HEK293 (cell line): ENCODE measurements around the gene HOXC5.

Experiments used
- BCL11A ChIP-seq: fragments of 450-650 bp; formaldehyde crosslinking; IDR thresholded peaks from 2 replicates; pipeline ENCODE4 v1.5.1; 2016; ENCODE audit warnings: low read depth, missing biosample characterization, missing genetic modification characterization
- EGR2 ChIP-seq: fragments of 450-650 bp; formaldehyde crosslinking; IDR thresholded peaks from 2 replicates; pipeline ENCODE4 v1.5.1; 2016; ENCODE audit warnings: low read depth, missing biosample characterization, missing genetic modification characterization
- HIC1 ChIP-seq: fragments of 450-650 bp; formaldehyde crosslinking; IDR thresholded peaks from 2 replicates; pipeline ENCODE4 v1.5.1; 2016; ENCODE audit warnings: missing biosample characterization, missing genetic modification characterization
- HOXC10 ChIP-seq: sonication (generic); formaldehyde crosslinking; IDR thresholded peaks from 2 replicates; pipeline ENCODE4 v1.8.1; 2023; ENCODE audit warnings: mild to moderate bottlenecking, missing genetic modification reagents
- KLF10 ChIP-seq: fragments of 450-650 bp; IDR thresholded peaks from 2 replicates; pipeline ENCODE4 v1.5.1; 2018; ENCODE audit warnings: missing biosample characterization, mild to moderate bottlenecking, missing genetic modification characterization
- KLF7 ChIP-seq: fragments of 450-650 bp; formaldehyde crosslinking; IDR thresholded peaks from 2 replicates; pipeline ENCODE4 v1.5.1; 2016; ENCODE audit warnings: missing biosample characterization, missing genetic modification characterization, borderline replicate concordance
- WT1 ChIP-seq: fragments of 450-650 bp; formaldehyde crosslinking; IDR thresholded peaks from 2 replicates; pipeline ENCODE4 v1.5.1; 2016; ENCODE audit warnings: missing biosample characterization, missing genetic modification characterization
- ZBTB26 ChIP-seq: fragments of 450-650 bp; formaldehyde crosslinking; optimal IDR thresholded peaks from 2 replicates; pipeline ENCODE3; 2016; ENCODE audit warnings: missing biosample characterization, mild to moderate bottlenecking, missing genetic modification characterization
- ZFHX2 ChIP-seq: fragments of 450-650 bp; formaldehyde crosslinking; conservative IDR thresholded peaks from 2 replicates; pipeline ENCODE4 v1.5.1; 2016; ENCODE audit warnings: missing biosample characterization, missing genetic modification characterization
- ZFP69B ChIP-seq: fragments of 450-650 bp; formaldehyde crosslinking; IDR thresholded peaks from 2 replicates; pipeline ENCODE4 v1.5.1; 2016; ENCODE audit warnings: missing biosample characterization, missing genetic modification characterization
- ZNF18 ChIP-seq: fragments of 450-650 bp; formaldehyde crosslinking; IDR thresholded peaks from 2 replicates; pipeline ENCODE4 v1.5.1; 2016; ENCODE audit warnings: missing biosample characterization, missing genetic modification characterization
- ZNF184 ChIP-seq: fragments of 450-650 bp; IDR thresholded peaks from 2 replicates; pipeline ENCODE4 v1.5.1; 2018; ENCODE audit warnings: missing biosample characterization, mild to moderate bottlenecking, missing genetic modification characterization
- ZNF2 ChIP-seq: fragments of 450-650 bp; formaldehyde crosslinking; IDR thresholded peaks from 2 replicates; pipeline ENCODE4 v1.5.1; 2016; ENCODE audit warnings: missing biosample characterization, missing genetic modification characterization
- ZNF211 ChIP-seq: fragments of 450-650 bp; formaldehyde crosslinking; IDR thresholded peaks from 2 replicates; pipeline ENCODE4 v1.5.1; 2016; ENCODE audit warnings: low read depth, missing biosample characterization, missing genetic modification characterization
- ZNF221 ChIP-seq: fragments of 450-650 bp; formaldehyde crosslinking; IDR thresholded peaks from 2 replicates; pipeline ENCODE4 v1.5.1; 2017; ENCODE audit warnings: missing biosample characterization, missing genetic modification characterization, borderline replicate concordance
- ZNF239 ChIP-seq: fragments of 450-650 bp; formaldehyde crosslinking; IDR thresholded peaks from 2 replicates; pipeline ENCODE4 v1.5.1; 2016; ENCODE audit warnings: missing biosample characterization, missing genetic modification characterization
- ZNF335 ChIP-seq: fragments of 450-650 bp; formaldehyde crosslinking; conservative IDR thresholded peaks from 2 replicates; pipeline ENCODE4 v1.5.1; 2016; ENCODE audit warnings: missing biosample characterization, missing genetic modification characterization
- ZNF350 ChIP-seq: fragments of 450-650 bp; formaldehyde crosslinking; IDR thresholded peaks from 2 replicates; pipeline ENCODE4 v1.5.0; 2017; ENCODE audit warnings: missing biosample characterization, mild to moderate bottlenecking, missing genetic modification characterization
- ZNF354C ChIP-seq: fragments of 450-650 bp; formaldehyde crosslinking; IDR thresholded peaks from 2 replicates; pipeline ENCODE4 v1.5.1; 2016; ENCODE audit warnings: missing biosample characterization, missing genetic modification characterization, low read depth, borderline replicate concordance
- ZNF398 ChIP-seq: fragments of 450-650 bp; formaldehyde crosslinking; IDR thresholded peaks from 2 replicates; pipeline ENCODE4 v1.5.1; 2017; ENCODE audit warnings: missing biosample characterization, missing genetic modification characterization
- ZNF423 ChIP-seq: fragments of 450-650 bp; formaldehyde crosslinking; IDR thresholded peaks from 2 replicates; pipeline ENCODE4 v1.5.1; 2016; ENCODE audit warnings: missing biosample characterization, missing genetic modification characterization
- ZNF549 ChIP-seq: fragments of 450-650 bp; IDR thresholded peaks from 2 replicates; pipeline ENCODE4 v1.5.1; 2018; ENCODE audit warnings: missing biosample characterization, missing genetic modification characterization, mild to moderate bottlenecking, inconsistent platforms, moderate library complexity
- ZNF600 ChIP-seq: fragments of 450-650 bp; formaldehyde crosslinking; IDR thresholded peaks from 2 replicates; pipeline ENCODE4 v1.5.1; 2016; ENCODE audit warnings: missing biosample characterization, missing genetic modification characterization
- ZNF629 ChIP-seq: fragments of 450-650 bp; formaldehyde crosslinking; IDR thresholded peaks from 2 replicates; pipeline ENCODE4 v1.5.1; 2017; ENCODE audit warnings: missing biosample characterization, missing genetic modification characterization
- ZNF660 ChIP-seq: fragments of 450-650 bp; IDR thresholded peaks from 2 replicates; pipeline ENCODE4 v1.5.1; 2018; ENCODE audit warnings: missing biosample characterization, mild to moderate bottlenecking, missing genetic modification characterization
- ZNF664 ChIP-seq: fragments of 450-650 bp; formaldehyde crosslinking; IDR thresholded peaks from 2 replicates; pipeline ENCODE4 v1.5.1; 2016; ENCODE audit warnings: missing biosample characterization, missing genetic modification characterization
- ZNF677 ChIP-seq: fragments of 450-650 bp; IDR thresholded peaks from 2 replicates; pipeline ENCODE4 v1.5.0; 2018; ENCODE audit warnings: missing biosample characterization, mild to moderate bottlenecking, missing genetic modification characterization, moderate library complexity
- ZNF776 ChIP-seq: fragments of 450-650 bp; formaldehyde crosslinking; IDR thresholded peaks from 2 replicates; pipeline ENCODE4 v1.5.0; 2017; ENCODE audit warnings: missing biosample characterization, missing genetic modification characterization, borderline replicate concordance
- ZNF777 ChIP-seq: fragments of 450-650 bp; formaldehyde crosslinking; IDR thresholded peaks from 2 replicates; pipeline ENCODE4 v1.5.1; 2017; ENCODE audit warnings: missing biosample characterization, missing genetic modification characterization, borderline replicate concordance
- ZSCAN4 ChIP-seq: fragments of 450-650 bp; formaldehyde crosslinking; IDR thresholded peaks from 2 replicates; pipeline ENCODE4 v1.5.1; 2017; ENCODE audit warnings: missing biosample characterization, missing genetic modification characterization

Gene HOXC5

GRCh38 chr12:53985994-53986685 is 46.7 kb upstream of the HOXC5 start (continued):
- TF ChIP-seq ZSCAN4 (tag by site-specific recombination) (no peak), ZNF664 (tag by site-specific recombination) (no peak), ZNF350 (tag by site-specific recombination) (no peak), ZBTB26 (tag by site-specific recombination) (peak; percentile 56), ZFP69B (tag by site-specific recombination) (0 out of 2 replicates have a peak, but pooled peaks have one; percentile 14), HIC1 (tag by site-specific recombination) (no peak), ZNF423 (tag by site-specific recombination) (peak; percentile 43; the same call in 1 of the 2 replicates), ZNF18 (no peak), ZNF776 (tag by site-specific recombination) (no peak), ZNF239 (tag by site-specific recombination) (no peak), ZNF777 (tag by site-specific recombination) (no peak), ZNF660 (tag by site-specific recombination) (no peak), ZNF629 (no peak), EGR2 (tag by site-specific recombination) (0 out of 2 replicates have a peak, but pooled peaks have one; percentile 22), ZFHX2 (tag by site-specific recombination) (peak; percentile 70), KLF10 (tag by site-specific recombination) (no peak), BCL11A (tag by site-specific recombination) (no peak), ZNF677 (tag by site-specific recombination) (no peak), WT1 (tag by site-specific recombination) (no peak), KLF7 (tag by site-specific recombination) (no peak), ZNF398 (tag by site-specific recombination) (no peak), ZNF549 (no peak), ZNF221 (tag by site-specific recombination) (no peak), ZNF211 (no peak), ZNF354C (tag by site-specific recombination) (no peak), HOXC10 (CRISPR knock-in tag) (no peak), ZNF600 (tag by site-specific recombination) (peak; percentile 64), ZNF184 (tag by site-specific recombination) (no peak), ZNF2 (tag by site-specific recombination) (0 out of 2 replicates have a peak, but pooled peaks have one; percentile 12), ZNF335 (tag by site-specific recombination) (peak; percentile 45)
